ENCODE results near the gene KCNJ1. TPM values are rescaled to one million over a fixed set of nuclear protein-coding genes. Genes with fewer than 3 reads are reported as not detected.

KCNJ1 gene
- polyA plus RNA-seq, 1 of the 3 experiments (the other 2 are of a cell fraction): not detected

GRCh38 chr11:128914216-128915148 is 47.4 kb upstream of the KCNJ1 start:
- Histone ChIP-seq H3K4me3 (ENCODE audit: low read depth in 2 of 2, low read length in 1 of 2) (no peak overlapping the region), H2AFZ (ENCODE audit: low read depth) (no peak overlapping the region), H3K79me2 (ENCODE audit: insufficient read depth) (no peaks in the 10 kb centered on the region), H3K4me1 (ENCODE audit: control insufficient read depth in 1 of 2, insufficient read depth in 2 of 2, low read depth in 1 of 2, low read length in 1 of 2) (peaks cover 0 to 4% of the 10 kb centered on the region in 2 experiments; a peak in 1 of 4 replicates), H3K9me3 (no peaks in the 10 kb centered on the region), H3K9me2 (no peaks in the 10 kb centered on the region), H3K36me3 (replicated peaks in 1 of 2; ENCODE audit: control insufficient read depth in 1 of 2, insufficient read depth in 2 of 2, low read length in 1 of 2) (no peaks in the 10 kb centered on the region), H3K27ac (ENCODE audit: low read depth in 2 of 2, low read length in 1 of 2) (no peak overlapping the region), H3K9ac (no peak overlapping the region), H3F3A (replicated peaks; ENCODE audit: insufficient read depth) (no peaks in the 10 kb centered on the region), H4K20me1 (ENCODE audit: insufficient read depth) (no peaks in the 10 kb centered on the region), H3K27me3 (ENCODE audit: insufficient read depth) (no peaks in the 10 kb centered on the region; the same call in 1 of the 2 replicates), H3K4me2 (no peak overlapping the region)
- WGBS (ENCODE audit: low lambda C conversion rate): 48% methylated on average over 14 of the region's 18 CpGs
- TF ChIP-seq, protein P1, sequence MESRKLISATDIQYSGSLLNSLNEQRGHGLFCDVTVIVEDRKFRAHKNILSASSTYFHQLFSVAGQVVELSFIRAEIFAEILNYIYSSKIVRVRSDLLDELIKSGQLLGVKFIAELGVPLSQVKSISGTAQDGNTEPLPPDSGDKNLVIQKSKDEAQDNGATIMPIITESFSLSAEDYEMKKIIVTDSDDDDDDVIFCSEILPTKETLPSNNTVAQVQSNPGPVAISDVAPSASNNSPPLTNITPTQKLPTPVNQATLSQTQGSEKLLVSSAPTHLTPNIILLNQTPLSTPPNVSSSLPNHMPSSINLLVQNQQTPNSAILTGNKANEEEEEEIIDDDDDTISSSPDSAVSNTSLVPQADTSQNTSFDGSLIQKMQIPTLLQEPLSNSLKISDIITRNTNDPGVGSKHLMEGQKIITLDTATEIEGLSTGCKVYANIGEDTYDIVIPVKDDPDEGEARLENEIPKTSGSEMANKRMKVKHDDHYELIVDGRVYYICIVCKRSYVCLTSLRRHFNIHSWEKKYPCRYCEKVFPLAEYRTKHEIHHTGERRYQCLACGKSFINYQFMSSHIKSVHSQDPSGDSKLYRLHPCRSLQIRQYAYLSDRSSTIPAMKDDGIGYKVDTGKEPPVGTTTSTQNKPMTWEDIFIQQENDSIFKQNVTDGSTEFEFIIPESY (IDR thresholded peaks at IDR 0.05; ENCODE audit: borderline replicate concordance, low read depth): no peak
- TF ChIP-seq, protein P2, sequence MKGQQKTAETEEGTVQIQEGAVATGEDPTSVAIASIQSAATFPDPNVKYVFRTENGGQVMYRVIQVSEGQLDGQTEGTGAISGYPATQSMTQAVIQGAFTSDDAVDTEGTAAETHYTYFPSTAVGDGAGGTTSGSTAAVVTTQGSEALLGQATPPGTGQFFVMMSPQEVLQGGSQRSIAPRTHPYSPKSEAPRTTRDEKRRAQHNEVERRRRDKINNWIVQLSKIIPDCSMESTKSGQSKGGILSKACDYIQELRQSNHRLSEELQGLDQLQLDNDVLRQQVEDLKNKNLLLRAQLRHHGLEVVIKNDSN (IDR thresholded peaks at IDR 0.05; ENCODE audit: borderline replicate concordance, low read depth): no peak
- TF ChIP-seq EZH2phosphoT487 (IDR thresholded peaks at IDR 0.05; ENCODE audit: borderline replicate concordance, low read depth) (no peak), RFX5 (IDR thresholded peaks at IDR 0.05; ENCODE audit: low read length) (no peak), FOXJ3 (CRISPR knock-in tag; IDR thresholded peaks at IDR 0.05) (no peak), MXI1 (IDR thresholded peaks at IDR 0.05; ENCODE audit: low read depth, low read length) (no peak), GABPA (IDR thresholded peaks at IDR 0.05; ENCODE audit: low read depth) (no peak), ELF1 (IDR thresholded peaks at IDR 0.05) (no peak), CHD2 (IDR thresholded peaks at IDR 0.05; ENCODE audit: low read length, partially characterized antibody) (no peak), RAD21 (IDR thresholded peaks at IDR 0.05; ENCODE audit: low read length) (no peak), YY1 (IDR thresholded peaks at IDR 0.05; ENCODE audit: low read depth) (no peak), IRF3 (IDR thresholded peaks at IDR 0.05; ENCODE audit: low read depth, low read length) (no peak), TEAD4 (IDR thresholded peaks at IDR 0.05; ENCODE audit: borderline replicate concordance, insufficient read depth) (no peak)
- TF ChIP-seq, protein P3, sequence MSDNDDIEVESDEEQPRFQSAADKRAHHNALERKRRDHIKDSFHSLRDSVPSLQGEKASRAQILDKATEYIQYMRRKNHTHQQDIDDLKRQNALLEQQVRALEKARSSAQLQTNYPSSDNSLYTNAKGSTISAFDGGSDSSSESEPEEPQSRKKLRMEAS (IDR thresholded peaks at IDR 0.05; ENCODE audit: low read depth): no peak
- CTCF ChIA-PET: interaction anchor here (1.6 to 13.6 kb wide), 2 partner anchors 25 to 42 kb away, joined by 7 to 201 read pairs; partner anchors contain the start of gene KCNJ5
- no peak for DNase-seq
- POLR2A ChIA-PET: no interaction called here
